Daoy (cell line): ENCODE results near the gene NEGR1. TPM values are rescaled to one million over a fixed set of nuclear protein-coding genes. Genes with fewer than 3 reads are reported as not detected.

Experiments used
- DNase-seq: peaks from one replicate; pipeline ENCODE4 v3.0.0-alpha.2; 2015; ENCODE audit warnings: low read depth
- total RNA-seq: library from RNA; depleted of rRNA; stranded (reverse); fragments of >200 nt; shearing (Covaris generic); gene quantifications from 2 replicates; pipeline ENCODE4 v1.2.3, GENCODE V29; 2014

Gene NEGR1
- total RNA-seq, 1 experiment from 2014 or later, result 16.3 TPM

- DNase-seq, result no peak
Observed at GRCh38 chr1:71371581-71371980, 910.8 kb downstream of the NEGR1 start.

DNA sequence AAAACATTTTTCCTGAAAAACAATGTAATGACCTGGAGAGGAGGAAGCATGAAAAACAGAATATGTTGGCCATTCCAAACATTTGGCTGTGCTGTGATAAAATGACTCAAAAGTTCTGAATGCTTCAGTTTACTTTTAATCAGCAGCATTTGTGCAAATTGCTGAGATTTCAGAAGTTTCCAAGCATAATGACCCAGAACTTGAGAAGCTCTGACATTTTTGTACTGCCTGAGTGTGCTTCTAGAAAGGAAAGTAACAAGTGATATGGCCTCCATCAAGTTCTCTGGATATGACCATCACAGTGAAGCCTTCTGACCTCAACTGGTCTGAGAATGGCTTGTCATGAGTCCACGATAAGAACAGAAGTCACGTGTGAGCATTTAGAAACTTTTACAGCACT is 918.1 kb downstream of the NEGR1 start:
- no peak for DNase-seq

DNA sequence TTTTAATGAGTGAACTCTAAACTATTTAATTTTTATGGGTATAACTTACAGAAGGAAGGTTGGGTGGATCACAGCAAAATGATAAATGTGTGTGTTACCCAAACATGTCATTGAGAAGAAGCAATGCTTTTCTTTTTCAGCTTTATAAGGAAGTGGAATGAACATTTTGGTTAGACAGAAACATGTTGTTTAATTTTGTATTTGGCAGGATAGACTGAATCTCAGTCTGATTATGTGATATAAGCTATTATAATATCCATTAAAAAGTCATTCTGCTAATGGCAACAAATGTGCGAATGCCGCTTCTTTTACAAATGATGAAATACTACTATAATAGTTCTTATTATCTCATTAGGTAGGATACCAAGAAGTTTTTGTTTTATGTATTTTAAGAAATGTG is 919.6 kb downstream of the NEGR1 start:
- no peak for DNase-seq

- DNase-seq, result no peak
Observed at GRCh38 chr1:71362076-71362475, 920.3 kb downstream of the NEGR1 start.

DNA sequence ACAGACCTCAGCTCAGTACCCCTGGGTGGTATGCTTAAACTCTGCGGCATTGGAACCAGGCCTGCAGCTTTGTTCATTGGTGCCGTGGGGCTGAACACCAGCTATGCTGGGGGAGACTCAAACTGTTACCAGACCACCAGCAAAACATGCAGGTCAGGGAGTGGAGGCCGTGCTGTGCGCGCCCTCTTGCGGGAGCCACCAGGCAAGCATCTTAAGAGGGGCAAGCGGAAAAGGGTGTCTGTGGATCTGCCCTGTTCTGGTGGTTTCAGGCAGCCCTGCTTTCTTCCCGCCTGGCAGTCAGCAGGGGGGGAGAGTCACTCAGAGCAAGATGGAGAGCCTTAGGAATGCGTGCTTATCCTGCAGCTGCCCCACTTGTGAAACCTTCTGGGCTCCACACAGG is 924.6 kb downstream of the NEGR1 start:
- peak; percentile 4 for DNase-seq

GRCh38 chr1:71351438-71351837 is 930.9 kb downstream of the NEGR1 start:
- DNase-seq, result no peak

GRCh38 chr1:71350805-71351204 is 931.5 kb downstream of the NEGR1 start:
- DNase-seq, result no peak

- DNase-seq, result no peak
Observed at GRCh38 chr1:71350330-71350729, 932.0 kb downstream of the NEGR1 start.
